H1 (cell line): ENCODE data around the gene B4GALT5. TPM values are rescaled to one million over a fixed set of nuclear protein-coding genes. Genes with fewer than 3 reads are reported as not detected.

Experiments used
- CTCF ChIA-PET: fragments of 300-600 bp; sonication (Branson Sonifier 250); formaldehyde crosslinking; loops from one replicate; lab custom pipeline; 2021; ENCODE audit not compliant: partially characterized antibody; lab: Charles Lee
- POLR2A ChIA-PET: fragments of 300-600 bp; sonication (Branson Sonifier 250); formaldehyde crosslinking; loops from one replicate; lab custom pipeline; 2021; ENCODE audit warnings: inconsistent platforms; ENCODE audit not compliant: partially characterized antibody; lab: Charles Lee
- DNase-seq, 2 experiments: peaks; one replicate each; pipeline versions ENCODE4 v3.0.0 to v3.0.0-alpha.2; 2010 to 2022; ENCODE audit warnings: low spot score in 2 of 2, low read depth in 1 of 2, mixed read lengths in 1 of 2
- FAIRE-seq: peaks from 2 replicates; lab custom pipeline; 2011; peaks lifted over from hg19 to GRCh38; lab: Jason Lieb, UNC
- H2AFZ ChIP-seq: 2 replicates; pipeline ENCODE4 v1.8.1; 2012; ENCODE audit warnings: low read length, inconsistent platforms
- H2AK5ac ChIP-seq: 2 replicates; pipeline ENCODE4 v1.6.1; 2013; ENCODE audit warnings: low read depth, low read length
- H2BK120ac ChIP-seq: replicated peaks from 2 replicates; pipeline ENCODE3; 2013; ENCODE audit warnings: low read depth, low read length, inconsistent platforms
- H2BK12ac ChIP-seq: 2 replicates; pipeline ENCODE4 v1.6.1; 2013; ENCODE audit warnings: low read depth, low read length
- H2BK15ac ChIP-seq: 2 replicates; pipeline ENCODE4 v1.6.1; 2013; ENCODE audit warnings: low read length
- H2BK20ac ChIP-seq: 2 replicates; pipeline ENCODE4 v1.6.1; 2013; ENCODE audit warnings: low read length
- H2BK5ac ChIP-seq: 2 replicates; pipeline ENCODE4 v1.6.1; 2013; ENCODE audit warnings: low read depth, low read length
- H3K14ac ChIP-seq: 2 replicates; pipeline ENCODE4 v1.6.1; 2013; ENCODE audit warnings: inconsistent platforms; ENCODE audit not compliant: insufficient read length
- H3K18ac ChIP-seq: 2 replicates; pipeline ENCODE4 v1.6.1; 2013; ENCODE audit warnings: low read length; ENCODE audit errors: extremely low read depth
- H3K23ac ChIP-seq: 2 replicates; pipeline ENCODE4 v1.6.1; 2013; ENCODE audit warnings: inconsistent platforms; ENCODE audit not compliant: insufficient read length
- H3K23me2 ChIP-seq: 2 replicates; pipeline ENCODE4 v1.6.1; 2013; ENCODE audit warnings: low read depth, low read length
- H3K27ac ChIP-seq: 2 replicates; pipeline ENCODE4 v1.6.1; 2011; ENCODE audit warnings: low read depth, low read length, inconsistent platforms
- H3K27me3 ChIP-seq, 4 experiments: replicated peaks in 1 of 4; 1 replicate in 1 of 4; 2 replicates in 3 of 4; pipeline versions ENCODE4 v1.6.1 to v1.8.1; 2011 to 2013; ENCODE audit warnings: low read length in 3 of 4, mild to moderate bottlenecking in 3 of 4, inconsistent platforms in 2 of 4, mixed read lengths in 2 of 4, moderate library complexity in 1 of 4; ENCODE audit not compliant: control insufficient read depth in 3 of 4, insufficient read depth in 3 of 4; ENCODE audit errors: extremely low read depth in 1 of 4
- H3K36me3 ChIP-seq, 4 experiments: 2 replicates each; pipeline versions ENCODE4 v1.6.1 to v1.8.1; 2011 to 2013; ENCODE audit warnings: mild to moderate bottlenecking in 4 of 4, low read length in 3 of 4, moderate library complexity in 2 of 4, control low read depth in 1 of 4, inconsistent platforms in 1 of 4; ENCODE audit not compliant: insufficient read depth in 4 of 4, control insufficient read depth in 2 of 4
- H3K4ac ChIP-seq: replicated peaks from 2 replicates; pipeline ENCODE3; 2013; ENCODE audit warnings: low read length, low read depth, mixed read lengths, inconsistent platforms; ENCODE audit not compliant: insufficient read length
- H3K4me1 ChIP-seq, 4 experiments: replicated peaks in 1 of 4; 1 replicate in 1 of 4; 2 replicates in 3 of 4; pipeline versions ENCODE4 v1.6.1 to v1.8.1; 2011 to 2013; ENCODE audit warnings: low read length in 3 of 4, inconsistent platforms in 2 of 4, mixed read lengths in 1 of 4; ENCODE audit not compliant: insufficient read depth in 4 of 4, control insufficient read depth in 3 of 4
- H3K4me2 ChIP-seq, 2 experiments: 2 replicates each; pipeline versions ENCODE4 v1.6.1 to v1.8.1; 2011 to 2013; ENCODE audit warnings: low read depth in 2 of 2, low read length in 2 of 2, control low read depth in 1 of 2, inconsistent platforms in 1 of 2, mild to moderate bottlenecking in 1 of 2; ENCODE audit not compliant: insufficient read depth in 1 of 2
- H3K4me3 ChIP-seq, 4 experiments: fragments of 200-600, 300-600 bp in 1 of 4; sonication (generic), shearing (Covaris generic), sonication (Bioruptor Twin) in 1 of 4; 2 replicates each; pipeline versions ENCODE4 v1.5.1 to v1.8.1; 2011 to 2016; ENCODE audit warnings: low read length in 4 of 4, low read depth in 3 of 4, control low read depth in 2 of 4, inconsistent platforms in 2 of 4, mild to moderate bottlenecking in 2 of 4, mixed read lengths in 1 of 4, moderate library complexity in 1 of 4; ENCODE audit not compliant: insufficient read depth in 2 of 4; ENCODE audit errors: extremely low read depth in 1 of 4
- H3K56ac ChIP-seq: replicated peaks from 2 replicates; pipeline ENCODE3; 2013; ENCODE audit warnings: low read depth, mild to moderate bottlenecking, mixed read lengths, low read length, inconsistent platforms; ENCODE audit not compliant: insufficient read length
- H3K79me1 ChIP-seq: 2 replicates; pipeline ENCODE4 v1.6.1; 2013; ENCODE audit warnings: low read depth, low read length, control low read depth
- H3K79me2 ChIP-seq, 2 experiments: 2 replicates each; pipeline versions ENCODE4 v1.6.1 to v1.8.1; 2012 to 2013; ENCODE audit warnings: low read length in 2 of 2, mild to moderate bottlenecking in 2 of 2, inconsistent platforms in 1 of 2; ENCODE audit not compliant: insufficient read depth in 2 of 2, control insufficient read depth in 1 of 2
- H3K9ac ChIP-seq, 4 experiments: replicated peaks in 1 of 4; 1 replicate in 1 of 4; 2 replicates in 3 of 4; pipeline versions ENCODE4 v1.6.1 to v1.8.1; 2011 to 2013; ENCODE audit warnings: low read depth in 3 of 4, low read length in 3 of 4, control low read depth in 2 of 4, mild to moderate bottlenecking in 2 of 4, moderate library complexity in 2 of 4, inconsistent platforms in 1 of 4; ENCODE audit errors: extremely low read depth in 1 of 4
- H3K9me3 ChIP-seq, 2 experiments: 2 replicates each; pipeline versions ENCODE4 v1.6.1 to v1.8.1; 2012 to 2013; ENCODE audit warnings: mild to moderate bottlenecking in 2 of 2, moderate library complexity in 2 of 2, control low read depth in 1 of 2, inconsistent platforms in 1 of 2, low read depth in 1 of 2, low read length in 1 of 2, mixed read lengths in 1 of 2; ENCODE audit not compliant: insufficient read depth in 2 of 2
- H4K20me1 ChIP-seq, 2 experiments: replicated peaks in 1 of 2; 2 replicates each; pipeline versions ENCODE3 to v1.8.1; 2011 to 2013; ENCODE audit warnings: inconsistent platforms in 2 of 2, low read length in 2 of 2, mild to moderate bottlenecking in 1 of 2; ENCODE audit not compliant: insufficient read depth in 2 of 2, control insufficient read depth in 1 of 2
- H4K5ac ChIP-seq: 2 replicates; pipeline ENCODE4 v1.6.1; 2013; ENCODE audit warnings: low read length, low read depth, mixed read lengths, inconsistent platforms; ENCODE audit not compliant: insufficient read length
- H4K8ac ChIP-seq: 2 replicates; pipeline ENCODE4 v1.8.0; 2013; ENCODE audit warnings: mild to moderate bottlenecking, moderate library complexity, low read length, inconsistent platforms; ENCODE audit not compliant: insufficient read depth; ENCODE audit errors: extremely low read depth
- H4K91ac ChIP-seq: replicated peaks from 2 replicates; pipeline ENCODE3; 2013; ENCODE audit warnings: low read length, mixed read lengths, inconsistent platforms; ENCODE audit not compliant: insufficient read length
- CBX5 ChIP-seq: fragments of 300-800, 300-1000 bp; sonication (generic); IDR thresholded peaks from 2 replicates; pipeline ENCODE4 v1.7.1; 2016; ENCODE audit warnings: antibody characterized with exemption, low read length, low read depth
- CHD1 ChIP-seq: IDR thresholded peaks from 2 replicates; pipeline ENCODE4 v1.6.1; 2012; ENCODE audit warnings: low read depth, low read length, improper control_type of control experiment
- EGR1 ChIP-seq: IDR thresholded peaks from 2 replicates; pipeline ENCODE4 v1.6.1; 2011; ENCODE audit warnings: low read depth, low read length, borderline replicate concordance
- HDAC6 ChIP-seq: IDR thresholded peaks from one replicate; pipeline ENCODE4 v1.7.1; 2012; ENCODE audit warnings: low read depth, mild to moderate bottlenecking, inconsistent platforms, low read length, moderate library complexity
- KDM4A ChIP-seq: IDR thresholded peaks from one replicate; pipeline ENCODE4 v1.7.1; 2012; ENCODE audit warnings: low read depth, mild to moderate bottlenecking, moderate library complexity, low read length, inconsistent platforms; ENCODE audit not compliant: severe bottlenecking
- PHF8 ChIP-seq: fragments of 200-600 bp; sonication (generic); conservative IDR thresholded peaks from 2 replicates; pipeline ENCODE4 v1.7.1; 2012; ENCODE audit warnings: low read depth, mild to moderate bottlenecking, inconsistent platforms, low read length, moderate library complexity
- POLR2AphosphoS5 ChIP-seq: IDR thresholded peaks from 2 replicates; pipeline ENCODE4 v1.6.1; 2011; ENCODE audit warnings: low read depth, low read length
- RAD21 ChIP-seq, 2 experiments: IDR thresholded peaks in 1 of 2; conservative IDR thresholded peaks in 1 of 2; 2 replicates each; pipeline ENCODE4 v1.6.1; 2011; ENCODE audit warnings: low read depth in 2 of 2, low read length in 2 of 2, improper control_type of control experiment in 1 of 2, inconsistent platforms in 1 of 2, mild to moderate bottlenecking in 1 of 2, moderate library complexity in 1 of 2
- SIRT6 ChIP-seq: IDR thresholded peaks from one replicate; pipeline ENCODE4 v1.7.1; 2012; ENCODE audit warnings: low read length, inconsistent platforms
- SP2 ChIP-seq: IDR thresholded peaks from 2 replicates; pipeline ENCODE4 v1.6.1; 2012; ENCODE audit warnings: mild to moderate bottlenecking, low read length, inconsistent platforms
- USF2 ChIP-seq: IDR thresholded peaks from 2 replicates; pipeline ENCODE4 v1.6.1; 2011; ENCODE audit warnings: low read length, improper control_type of control experiment
- WGBS, 2 experiments: shearing (Covaris generic) in 1 of 2; methylation state at CpG; one replicate each; pipeline versions ENCODE4 v1.1.6 to v1.1.7; 2013 to 2015; ENCODE audit warnings: low lambda C conversion rate in 2 of 2, mixed read lengths in 2 of 2, inconsistent platforms in 1 of 2, low coverage in 1 of 2, missing lambda C conversion rate in 1 of 2; ENCODE audit not compliant: insufficient replicate concordance in 2 of 2, insufficient coverage in 1 of 2, insufficient read length in 1 of 2; ENCODE audit errors: extremely low coverage in 1 of 2, missing lambda C conversion rate in 1 of 2; 5-methylcytosine and 5-hydroxymethylcytosine counted together
- polyA plus RNA-seq, 7 experiments: library from polyadenylated mRNA; depleted of rRNA in 3 of 7; stranded (reverse) in 5 of 7; unstranded in 2 of 7; fragments of >200 nt in 5 of 7; fragments of 200-250 nt in 2 of 7; gene quantifications; 1 replicate in 5 of 7; 2 replicates in 1 of 7; 4 replicates in 1 of 7; pipeline versions ENCODE4 v1.2.1 to v1.2.3, GENCODE V29; 2011 to 2013; ENCODE audit warnings: missing spikeins in 2 of 7, mixed read lengths in 2 of 7
- total RNA-seq: library from RNA; stranded (reverse); fragmentation: NEBNext Ultra II Directional; extraction: Animal tissue kit (Norgen Biotek cat#: 25700); gene quantifications from 2 replicates; pipeline ENCODE4 v1.2.1, GENCODE V29; 2021

Gene B4GALT5
- total and polyA plus RNA-seq, 2 of the 8 experiments (the other 6 are each of a cell fraction or from before 2014, with no cell fraction given): 46.5 to 75.4 TPM

GRCh38 chr20:49657118-49657901, 56.4 kb downstream of the B4GALT5 start:
- Histone ChIP-seq H3K14ac (no peak overlapping the region), H3K79me2 (peaks cover 18 to 85% of the 10 kb centered on the region in 2 experiments), H4K20me1 (peaks cover 25 to 28% of the 10 kb centered on the region in 2 experiments), H3K4me2 (no peak overlapping the region; a peak in 1 of 4 replicates), H3K56ac (no peak overlapping the region), H2AFZ (no peak overlapping the region), H4K8ac (no peak overlapping the region), H3K9ac (no peak overlapping the region), H2BK20ac (no peak overlapping the region), H3K27ac (no peak overlapping the region), H2BK15ac (no peak overlapping the region), H3K9me3 (no peaks in the 10 kb centered on the region), H2AK5ac (no peak overlapping the region), H4K91ac (no peak overlapping the region), H3K4me3 (no peak overlapping the region), H3K36me3 (peaks cover 17 to 38% (median 26%) of the 10 kb centered on the region in 4 experiments; a peak in 7 of 8 replicates), H3K27me3 (no peaks in the 10 kb centered on the region), H3K23ac (no peak overlapping the region), H3K18ac (no peak overlapping the region), H3K23me2 (no peaks in the 10 kb centered on the region), H3K79me1 (peaks cover 17% of the 10 kb centered on the region), H2BK5ac (no peak overlapping the region), H3K4me1 (peaks cover 3 to 17% (median 14%) of the 10 kb centered on the region in 4 experiments; a peak in 6 of 7 replicates), H4K5ac (no peak overlapping the region), H2BK12ac (no peak overlapping the region), H2BK120ac (no peak overlapping the region), H3K4ac (no peak overlapping the region)
- FAIRE-seq (no peak), DNase-seq (no peak)
- POLR2A ChIA-PET: interaction anchor here (1.2 to 1.6 kb wide), 3 partner anchors 12 to 48 kb away, joined by 3 to 5 read pairs (median 3); no protein-coding TSS in a partner anchor
- CTCF ChIA-PET: interaction anchor here (1.3 to 1.6 kb wide), 2 partner anchors 12 to 131 kb away, joined by 4 read pairs; no protein-coding TSS in a partner anchor
- WGBS, 2 experiments: 90% methylated on average over 8 of the region's 8 CpGs; no CpG with 5 or more reads in 1 of the 2 experiments
- TF ChIP-seq RAD21 (IDR thresholded peaks at IDR 0.05 in 1 of 2, conservative IDR thresholded peaks at IDR 0.05 in 1 of 2; ENCODE audit: low read depth in 2 of 2, low read length in 2 of 2): no peak
- no peak for TF ChIP-seq SP2
- TF ChIP-seq CHD1: no peak
- no peak for TF ChIP-seq POLR2AphosphoS5
- no peak for TF ChIP-seq USF2
- TF ChIP-seq KDM4A: no peak
- TF ChIP-seq EGR1: no peak
- no peak for TF ChIP-seq HDAC6
- no peak for TF ChIP-seq SIRT6
- no peak for TF ChIP-seq PHF8
- TF ChIP-seq CBX5: no peak
